PC-3 (cell line): ENCODE measurements around the gene LGI2.

ENCODE experiments used
- EZH2 ChIP-seq: fragments of 300-600 bp; sonication (generic); IDR thresholded peaks from one replicate; pipeline ENCODE4 v1.6.1; 2017; ENCODE audit warnings: antibody characterized with exemption, mild to moderate bottlenecking, low read length; ENCODE audit not compliant: unreplicated experiment
- EZH2phosphoT487 ChIP-seq: fragments of 300-600 bp; sonication (generic); IDR thresholded peaks from 2 replicates; pipeline ENCODE4 v1.6.1; 2018; ENCODE audit warnings: mild to moderate bottlenecking, antibody characterized with exemption, low read length, borderline replicate concordance
- TF ChIP-seq, protein P1 (sequence below): fragments of 300-600 bp; sonication (generic); conservative IDR thresholded peaks from 2 replicates; pipeline ENCODE4 v1.5.1; 2017; ENCODE audit warnings: antibody characterized with exemption, low read depth, mild to moderate bottlenecking, low read length

DNA sequence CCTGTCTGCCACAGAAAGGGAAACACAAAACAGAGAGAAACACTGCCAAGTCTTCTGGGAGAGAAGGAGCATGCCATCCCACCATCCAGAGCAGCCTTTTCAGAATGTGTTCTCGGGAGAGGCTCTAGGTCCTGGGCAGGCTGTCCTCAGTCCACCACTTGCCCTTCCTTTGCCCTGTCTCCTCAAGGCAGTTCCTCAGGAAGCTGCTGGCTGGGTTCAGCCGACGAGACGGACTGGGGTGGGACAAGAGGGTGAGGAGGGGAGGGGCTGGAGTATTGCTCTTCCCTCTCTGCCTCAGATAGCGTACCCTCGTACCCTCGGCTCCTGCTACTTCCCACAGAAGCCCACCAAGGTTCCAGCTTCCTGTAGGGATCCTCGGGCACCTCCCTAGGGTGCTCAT, 26.6 kb upstream of the LGI2 start:
- TF ChIP-seq, protein P1, sequence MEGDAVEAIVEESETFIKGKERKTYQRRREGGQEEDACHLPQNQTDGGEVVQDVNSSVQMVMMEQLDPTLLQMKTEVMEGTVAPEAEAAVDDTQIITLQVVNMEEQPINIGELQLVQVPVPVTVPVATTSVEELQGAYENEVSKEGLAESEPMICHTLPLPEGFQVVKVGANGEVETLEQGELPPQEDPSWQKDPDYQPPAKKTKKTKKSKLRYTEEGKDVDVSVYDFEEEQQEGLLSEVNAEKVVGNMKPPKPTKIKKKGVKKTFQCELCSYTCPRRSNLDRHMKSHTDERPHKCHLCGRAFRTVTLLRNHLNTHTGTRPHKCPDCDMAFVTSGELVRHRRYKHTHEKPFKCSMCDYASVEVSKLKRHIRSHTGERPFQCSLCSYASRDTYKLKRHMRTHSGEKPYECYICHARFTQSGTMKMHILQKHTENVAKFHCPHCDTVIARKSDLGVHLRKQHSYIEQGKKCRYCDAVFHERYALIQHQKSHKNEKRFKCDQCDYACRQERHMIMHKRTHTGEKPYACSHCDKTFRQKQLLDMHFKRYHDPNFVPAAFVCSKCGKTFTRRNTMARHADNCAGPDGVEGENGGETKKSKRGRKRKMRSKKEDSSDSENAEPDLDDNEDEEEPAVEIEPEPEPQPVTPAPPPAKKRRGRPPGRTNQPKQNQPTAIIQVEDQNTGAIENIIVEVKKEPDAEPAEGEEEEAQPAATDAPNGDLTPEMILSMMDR, result no peak
- TF ChIP-seq EZH2phosphoT487, result no peak
- TF ChIP-seq EZH2, result no peak
